K562 (cell line): Measurements from ENCODE around the gene ARHGAP25. TPM values are rescaled to one million over a fixed set of nuclear protein-coding genes. Genes with fewer than 3 reads are reported as not detected.

Experiments used
- ATAC-seq: fragments of 200-7000 bp; cut with Tn5 transposase; 3 replicates; pipeline ENCODE4 v1.9.1; 2020; ENCODE audit warnings: moderate library complexity
- BruUV-seq: library from RNA; stranded (reverse); fragments of 400-500 nt; replicated peaks from 2 replicates; lab custom pipeline; 2021; lab: Mats Ljungman, UMichigan
- CTCF ChIA-PET: fragments of 300-600 bp; formaldehyde crosslinking; extraction: SDS; loops from one replicate; lab custom pipeline; 2021; ENCODE audit warnings: low intra/inter-chr PET ratio; lab: Yijun Ruan, JAX
- POLR2A ChIA-PET: fragments of 300-600, 350-650 bp; sonication (Branson Sonifier 250); formaldehyde crosslinking; extraction: SDS; loops from one replicate; lab custom pipeline; 2021; ENCODE audit warnings: antibody characterized with exemption, inconsistent platforms; lab: Yijun Ruan, JAX
- DNase-seq, 4 experiments: peaks; one replicate each; pipeline versions ENCODE4 v3.0.0 to v3.0.0-alpha.2; 2011 to 2018; ENCODE audit warnings: low spot score in 3 of 4, mixed read lengths in 3 of 4; ENCODE audit errors: extremely low read depth in 1 of 4
- FAIRE-seq: peaks from 2 replicates; lab custom pipeline; 2011; peaks lifted over from hg19 to GRCh38; lab: Jason Lieb, UNC
- H2AFZ ChIP-seq: 2 replicates; pipeline ENCODE4 v1.6.0; 2011; ENCODE audit warnings: low read depth, low read length, control low read depth, inconsistent platforms
- H3K27ac ChIP-seq: fragments of 200-600 bp; 3 replicates; pipeline ENCODE4 v1.8.0; 2011; ENCODE audit warnings: low read depth, mild to moderate bottlenecking, control low read depth, inconsistent platforms, low read length, moderate library complexity, mixed read lengths; ENCODE audit errors: extremely low read depth
- H3K27me3 ChIP-seq, 2 experiments: fragments of 300-600 bp in 1 of 2; 2 replicates in 1 of 2; 3 replicates in 1 of 2; pipeline versions ENCODE4 v1.6.0 to v1.8.0; 2011; ENCODE audit warnings: inconsistent platforms in 2 of 2, low read length in 2 of 2, mild to moderate bottlenecking in 1 of 2, mixed read lengths in 1 of 2, moderate library complexity in 1 of 2; ENCODE audit not compliant: control insufficient read depth in 2 of 2, insufficient read depth in 2 of 2
- H3K36me3 ChIP-seq: fragments of 300-600 bp; 3 replicates; pipeline ENCODE4 v1.8.0; 2011; ENCODE audit warnings: mild to moderate bottlenecking, low read length, inconsistent platforms; ENCODE audit not compliant: control insufficient read depth, insufficient read depth
- H3K4me1 ChIP-seq, 2 experiments: fragments of 200-600 bp in 1 of 2; replicated peaks in 1 of 2; 2 replicates in 1 of 2; 3 replicates in 1 of 2; pipeline versions ENCODE4 v1.5.1 to v1.8.0; 2011; ENCODE audit warnings: inconsistent platforms in 2 of 2, low read length in 2 of 2, mild to moderate bottlenecking in 1 of 2, mixed read lengths in 1 of 2, moderate library complexity in 1 of 2; ENCODE audit not compliant: control insufficient read depth in 2 of 2, insufficient read depth in 2 of 2
- H3K4me2 ChIP-seq: 2 replicates; pipeline ENCODE4 v1.6.1; 2011; ENCODE audit warnings: low read length, control low read depth, inconsistent platforms, mixed read lengths; ENCODE audit not compliant: insufficient read depth
- H3K4me3 ChIP-seq: fragments of 200-600 bp; sonication (generic), shearing (Covaris generic); 2 replicates; pipeline ENCODE4 v1.5.1; 2016; ENCODE audit warnings: control low read depth, inconsistent platforms
- H3K79me2 ChIP-seq: fragments of 200-600 bp; 3 replicates; pipeline ENCODE4 v1.8.0; 2011; ENCODE audit warnings: low read length, inconsistent platforms; ENCODE audit not compliant: control insufficient read depth, insufficient read depth
- H3K9ac ChIP-seq, 2 experiments: 2 replicates each; pipeline versions ENCODE4 v1.6.0 to v1.6.1; 2011; ENCODE audit warnings: low read depth in 2 of 2, low read length in 2 of 2, control low read depth in 1 of 2, inconsistent platforms in 1 of 2, mild to moderate bottlenecking in 1 of 2, mixed read lengths in 1 of 2; ENCODE audit not compliant: insufficient read depth in 1 of 2
- H3K9me1 ChIP-seq: one replicate; pipeline ENCODE4 v1.6.0; 2011; ENCODE audit warnings: inconsistent platforms, mild to moderate bottlenecking, low read length, moderate library complexity; ENCODE audit not compliant: control insufficient read depth, insufficient read depth
- H3K9me3 ChIP-seq: replicated peaks from 2 replicates; pipeline ENCODE4 v1.5.1; 2011; ENCODE audit warnings: low read depth, low read length, inconsistent platforms; ENCODE audit not compliant: control insufficient read depth, insufficient read depth
- H4K20me1 ChIP-seq: replicated peaks from 2 replicates; pipeline ENCODE4 v1.6.1; 2011; ENCODE audit warnings: low read length, inconsistent platforms, mixed read lengths; ENCODE audit not compliant: control insufficient read depth, insufficient read depth
- CEBPB ChIP-seq: fragments of 450-650 bp; IDR thresholded peaks from 2 replicates; pipeline ENCODE4 v1.6.1; 2016; ENCODE audit warnings: missing genetic modification characterization, missing compliant biosample characterization
- CEBPG ChIP-seq, 3 experiments: fragments of 200-800 bp in 1 of 3; sonication (Bioruptor generic) in 1 of 3; sonication (generic) in 1 of 3; formaldehyde crosslinking in 1 of 3; IDR thresholded peaks in 2 of 3; conservative IDR thresholded peaks in 1 of 3; 2 replicates each; pipeline versions ENCODE4 v1.6.1 to v1.8.0; 2016 to 2022; ENCODE audit warnings: missing compliant biosample characterization in 2 of 3, missing genetic modification characterization in 2 of 3, mild to moderate bottlenecking in 1 of 3, missing genetic modification reagents in 1 of 3
- HES1 ChIP-seq: fragments of 450-650 bp; IDR thresholded peaks from 2 replicates; pipeline ENCODE4 v1.6.1; 2016; ENCODE audit warnings: low read depth, mild to moderate bottlenecking, moderate library complexity
- WGBS: fragments of 100-300 bp; shearing (Covaris generic); methylation state at CpG from one replicate; pipeline ENCODE4 v1.1.6; 2016; ENCODE audit warnings: low coverage, mixed read lengths; ENCODE audit not compliant: insufficient coverage; ENCODE audit errors: missing lambda C conversion rate; 5-methylcytosine and 5-hydroxymethylcytosine counted together
- in situ Hi-C: fragments of 300-500 bp; cut with MboI; formaldehyde crosslinking; loops from 4 replicates; pipeline ENCODE4 v1.15.0; 2018; ENCODE audit warnings: inconsistent platforms, mixed read lengths
- intact Hi-C: fragments of 100-400 bp; cut with micrococcal nuclease; formaldehyde crosslinking; loops from 2 replicates; pipeline ENCODE4 v1.14.2; 2022
- polyA plus RNA-seq, 8 experiments: library from polyadenylated mRNA; depleted of rRNA in 4 of 8; stranded (reverse) in 5 of 8; unstranded in 3 of 8; fragments of >200 nt; fragmentation: Nextera tagmentation in 2 of 8; fragmentation: Illumina TruSeq in 1 of 8; extraction: Ambion mirVana in 2 of 8; extraction: Trizol in 1 of 8; gene quantifications; 2 replicates each; pipeline versions ENCODE4 v1.2.1 to v1.2.3, GENCODE V29; 2011 to 2014; ENCODE audit warnings: inconsistent platforms in 1 of 8, missing spikeins in 1 of 8
- total RNA-seq, 7 experiments: library from RNA; depleted of rRNA in 6 of 7; stranded (reverse); fragments of >200 nt in 6 of 7; fragmentation: Illumina TruSeq in 2 of 7; extraction: Trizol in 2 of 7; gene quantifications; 2 replicates each; pipeline versions ENCODE4 v1.2.1 to v1.2.3, GENCODE V29; 2011 to 2021; ENCODE audit warnings: low replicate concordance in 1 of 7

Gene ARHGAP25
- total and polyA plus RNA-seq, 9 of the 15 experiments (the other 6 are each of a cell fraction or from before 2014, with no cell fraction given) = 4.9 to 14.8 (median 10.7) TPM

- no peak overlapping the region for H3K27ac ChIP-seq
- H3K4me3 ChIP-seq = no peak overlapping the region
- no peak for DNase-seq
- in situ Hi-C loops (no loop called here), intact Hi-C loops (no loop called here)
- no peak overlapping the region for H3K9ac ChIP-seq
- peaks cover 0 to 7% of the 10 kb centered on the region in 2 experiments; a peak in 2 of 5 replicates for H3K4me1 ChIP-seq
- CTCF ChIA-PET = no interaction called here
- no peaks in the 10 kb centered on the region for H3K9me1 ChIP-seq
- no peaks in the 10 kb centered on the region; the same call in 2 of the 3 replicates for H3K36me3 ChIP-seq
- FAIRE-seq = no peak
- no TSS peak for BruUV-seq
- H3K9me3 ChIP-seq = no peaks in the 10 kb centered on the region
- no peaks in the 10 kb centered on the region for H4K20me1 ChIP-seq
- H2AFZ ChIP-seq = no peak overlapping the region
- POLR2A ChIA-PET = interaction anchor here (0.6 kb wide), 1 partner anchor 345 kb away, joined by 3 read pairs; no protein-coding TSS in a partner anchor
- H3K4me2 ChIP-seq = no peak overlapping the region
- no peak for ATAC-seq
- TF ChIP-seq CEBPG (CRISPR knock-in tag; IDR thresholded peaks at IDR 0.05) (no peak), CEBPG (tag; conservative IDR thresholded peaks at IDR 0.05 in 1 of 2, IDR thresholded peaks at IDR 0.05 in 1 of 2) (peak in 1 of 2 experiments; percentile 68; a peak in 2 of 4 replicates), CEBPB (peak; percentile 76), HES1 (no peak)
- TF ChIP-seq, all 486 proteins: peak for 2
- Histone ChIP-seq H3K27me3 (no peaks in the 10 kb centered on the region), H3K79me2 (no peaks in the 10 kb centered on the region)
- 65% methylated on average over 6 of the region's 6 CpGs for WGBS
Measured at GRCh38 chr2:68807821-68808266, 73.2 kb downstream of the ARHGAP25 start.
